ENCODE data around the gene NXT1. TPM values are rescaled to one million over a fixed set of nuclear protein-coding genes. Genes with fewer than 3 reads are reported as not detected.

NXT1 gene
- total and polyA plus RNA-seq, 12 donors: 9.2 to 43.8 (median 17.2) TPM

- Histone ChIP-seq H3K27ac (no peak overlapping the region), H3K9me3 (replicated peaks in 1 of 3) (no peaks in the 10 kb centered on the region), H3K4me3 (no peak overlapping the region), H3K36me3 (replicated peaks in 1 of 2) (no peaks in the 10 kb centered on the region), H3K4me1 (replicated peaks in 1 of 2) (no peaks in the 10 kb centered on the region), H3K27me3 (no peaks in the 10 kb centered on the region)
- no peak for DNase-seq
- TF ChIP-seq POLR2A (IDR thresholded peaks at IDR 0.05): no peak
- TF ChIP-seq, protein P1, sequence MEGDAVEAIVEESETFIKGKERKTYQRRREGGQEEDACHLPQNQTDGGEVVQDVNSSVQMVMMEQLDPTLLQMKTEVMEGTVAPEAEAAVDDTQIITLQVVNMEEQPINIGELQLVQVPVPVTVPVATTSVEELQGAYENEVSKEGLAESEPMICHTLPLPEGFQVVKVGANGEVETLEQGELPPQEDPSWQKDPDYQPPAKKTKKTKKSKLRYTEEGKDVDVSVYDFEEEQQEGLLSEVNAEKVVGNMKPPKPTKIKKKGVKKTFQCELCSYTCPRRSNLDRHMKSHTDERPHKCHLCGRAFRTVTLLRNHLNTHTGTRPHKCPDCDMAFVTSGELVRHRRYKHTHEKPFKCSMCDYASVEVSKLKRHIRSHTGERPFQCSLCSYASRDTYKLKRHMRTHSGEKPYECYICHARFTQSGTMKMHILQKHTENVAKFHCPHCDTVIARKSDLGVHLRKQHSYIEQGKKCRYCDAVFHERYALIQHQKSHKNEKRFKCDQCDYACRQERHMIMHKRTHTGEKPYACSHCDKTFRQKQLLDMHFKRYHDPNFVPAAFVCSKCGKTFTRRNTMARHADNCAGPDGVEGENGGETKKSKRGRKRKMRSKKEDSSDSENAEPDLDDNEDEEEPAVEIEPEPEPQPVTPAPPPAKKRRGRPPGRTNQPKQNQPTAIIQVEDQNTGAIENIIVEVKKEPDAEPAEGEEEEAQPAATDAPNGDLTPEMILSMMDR (IDR thresholded peaks at IDR 0.05): no peak
- intact Hi-C loops (cut with DNase I): no loop called here
- 40 to 87% (median 82%) methylated on average over 1 to 8 of the region's 8 CpGs for WGBS, 4 donors
These were observed 23.8 kb upstream of the NXT1 start for GRCh38 chr20:23326774-23327173.

DNA sequence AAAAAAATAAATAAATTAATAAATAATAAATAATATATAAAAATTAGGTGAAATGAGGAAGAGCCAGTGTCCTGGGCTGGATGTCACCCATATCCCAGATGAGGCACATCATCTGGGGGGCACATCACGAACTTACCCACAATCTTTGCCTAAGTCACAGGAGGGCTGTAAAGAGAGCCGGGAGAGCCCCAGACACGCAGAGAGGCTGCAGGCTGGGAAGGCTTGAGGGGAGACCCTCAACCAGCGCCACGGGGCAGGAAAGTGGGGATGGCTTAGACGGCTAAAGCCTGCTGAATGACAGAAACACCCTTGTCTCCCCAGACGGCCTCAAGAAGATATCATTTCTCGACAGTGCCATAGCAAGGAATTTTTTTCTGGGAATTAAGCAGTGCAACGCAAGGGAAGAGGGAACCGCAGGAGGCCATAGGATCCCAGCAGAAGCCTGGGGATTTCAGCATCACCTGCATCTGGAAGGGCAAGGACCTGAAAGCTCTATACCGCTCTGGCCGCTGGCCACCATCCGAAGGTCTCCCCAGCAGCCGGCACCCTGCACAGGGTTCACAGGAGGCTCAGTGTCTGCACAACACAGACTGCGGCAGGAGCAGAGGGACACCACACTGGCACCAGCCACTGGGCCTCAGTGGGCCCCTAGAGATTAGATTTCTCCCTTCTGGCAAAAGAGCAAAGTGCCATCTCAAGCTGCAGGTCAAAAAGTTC, 22.8 kb upstream of the NXT1 start:
- WGBS, 4 donors: 89 to 91% (median 90%) methylated on average over 11 to 15 of the region's 15 CpGs

GRCh38 chr20:23331450-23332350, 18.9 kb upstream of the NXT1 start:
- TF ChIP-seq, protein P1 (IDR thresholded peaks at IDR 0.05): no peak
- TF ChIP-seq POLR2A (IDR thresholded peaks at IDR 0.05): no peak
- Histone ChIP-seq H3K9me3 (replicated peaks in 1 of 3) (no peaks in the 10 kb centered on the region), H3K36me3 (replicated peaks in 1 of 2) (no peaks in the 10 kb centered on the region), H3K4me1 (replicated peaks in 1 of 2) (no peaks in the 10 kb centered on the region), H3K27ac (no peak overlapping the region), H3K4me3 (no peak overlapping the region), H3K27me3 (no peaks in the 10 kb centered on the region)
- DNase-seq: no peak
- intact Hi-C loops (cut with DNase I): no loop called here
- WGBS, 4 donors: 71 to 82% (median 73%) methylated on average over 8 of the region's 8 CpGs

More for the DNA sequence above, 22.8 kb upstream of the NXT1 start:
- Histone ChIP-seq H3K27me3 (no peaks in the 10 kb centered on the region), H3K4me1 (replicated peaks in 1 of 2) (no peaks in the 10 kb centered on the region), H3K36me3 (replicated peaks in 1 of 2) (no peaks in the 10 kb centered on the region), H3K27ac (no peak overlapping the region), H3K9me3 (replicated peaks in 1 of 3) (no peaks in the 10 kb centered on the region), H3K4me3 (no peak overlapping the region)
- DNase-seq: no peak
- no peak for TF ChIP-seq POLR2A (IDR thresholded peaks at IDR 0.05)
- TF ChIP-seq, protein P1 (IDR thresholded peaks at IDR 0.05): no peak
- intact Hi-C loops (cut with DNase I): no loop called here

DNA sequence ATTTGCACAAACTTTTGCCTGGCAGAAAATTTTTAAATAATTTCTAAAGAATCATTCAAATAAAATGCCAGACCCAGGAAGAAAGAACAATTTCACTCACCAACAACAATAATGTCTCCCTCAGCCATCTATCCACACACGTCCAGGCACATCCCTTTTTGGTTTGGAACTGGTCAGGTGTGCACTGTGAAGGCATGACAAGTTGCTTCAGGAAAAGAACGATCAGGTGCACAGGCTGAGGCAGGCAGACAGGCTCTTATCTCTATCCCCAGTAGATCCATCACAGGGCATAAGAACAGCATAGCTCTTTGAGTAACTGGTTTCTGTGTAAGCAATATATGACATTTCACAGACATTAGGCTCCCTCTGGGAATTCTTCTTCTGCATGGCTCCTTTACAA, 18.1 kb upstream of the NXT1 start:
- no peaks in the 10 kb centered on the region for H3K36me3 ChIP-seq (replicated peaks in 1 of 2)
- TF ChIP-seq, protein P1 (IDR thresholded peaks at IDR 0.05): no peak
- TF ChIP-seq POLR2A (IDR thresholded peaks at IDR 0.05): no peak
- H3K9me3 ChIP-seq (replicated peaks in 1 of 3): no peaks in the 10 kb centered on the region
- no peak overlapping the region for H3K27ac ChIP-seq
- intact Hi-C loops (cut with DNase I): no loop called here
- no peak overlapping the region for H3K4me3 ChIP-seq
- H3K27me3 ChIP-seq: no peaks in the 10 kb centered on the region
- 56 to 72% (median 62%) methylated on average over 2 of the region's 2 CpGs for WGBS, 4 donors
- no peaks in the 10 kb centered on the region for H3K4me1 ChIP-seq (replicated peaks in 1 of 2)
- no peak for DNase-seq
